K562 (cell line): ENCODE results near the gene AMER3. TPM values are rescaled to one million over a fixed set of nuclear protein-coding genes. Genes with fewer than 3 reads are reported as not detected.

Experiments
- CREB1 ChIP-seq, 2 experiments: sonication (generic) in 1 of 2; formaldehyde crosslinking in 1 of 2; IDR thresholded peaks; 2 replicates each; pipeline versions ENCODE4 v1.6.1 to v1.8.0; 2012 to 2022; ENCODE audit warnings: inconsistent platforms in 1 of 2, mild to moderate bottlenecking in 1 of 2, missing genetic modification reagents in 1 of 2, moderate library complexity in 1 of 2
- ETV1 ChIP-seq: fragments of 450-650 bp; conservative IDR thresholded peaks from 2 replicates; pipeline ENCODE4 v1.6.1; 2016; ENCODE audit warnings: missing genetic modification characterization, control low read depth, low read depth, missing compliant biosample characterization
- FOXP1 ChIP-seq: sonication (generic); formaldehyde crosslinking; IDR thresholded peaks from 2 replicates; pipeline ENCODE4 v1.8.0; 2022; ENCODE audit warnings: mild to moderate bottlenecking, missing genetic modification reagents
- KDM2B ChIP-seq: fragments of 250-450 bp; sonication (Bioruptor Pico); IDR thresholded peaks from 2 replicates; pipeline ENCODE4 v1.8.0; 2021; ENCODE audit warnings: mild to moderate bottlenecking, moderate library complexity
- MGA ChIP-seq: fragments of 450-650 bp; IDR thresholded peaks from 2 replicates; pipeline ENCODE4 v1.6.1; 2016; ENCODE audit warnings: mild to moderate bottlenecking, moderate library complexity
- NR2C2 ChIP-seq, 2 experiments: fragments of 200-800 bp in 1 of 2; sonication (Bioruptor generic) in 1 of 2; sonication (generic) in 1 of 2; formaldehyde crosslinking in 1 of 2; IDR thresholded peaks; 2 replicates each; pipeline versions ENCODE4 v1.6.1 to v1.8.0; 2016 to 2022; ENCODE audit warnings: mild to moderate bottlenecking in 1 of 2, missing compliant biosample characterization in 1 of 2, missing genetic modification characterization in 1 of 2, missing genetic modification reagents in 1 of 2
- POLR2AphosphoS2 ChIP-seq: IDR thresholded peaks from 2 replicates; pipeline ENCODE4 v1.6.1; 2012; ENCODE audit warnings: low read length, improper control_type of control experiment
- ZBTB33 ChIP-seq: sonication (generic); formaldehyde crosslinking; IDR thresholded peaks from 2 replicates; pipeline ENCODE4 v1.8.1; 2023; ENCODE audit warnings: mild to moderate bottlenecking, missing genetic modification reagents
- polyA plus RNA-seq, 8 experiments: library from polyadenylated mRNA; depleted of rRNA in 4 of 8; stranded (reverse) in 5 of 8; unstranded in 3 of 8; fragments of >200 nt; fragmentation: Nextera tagmentation in 2 of 8; fragmentation: Illumina TruSeq in 1 of 8; extraction: Ambion mirVana in 2 of 8; extraction: Trizol in 1 of 8; gene quantifications; 2 replicates each; pipeline versions ENCODE4 v1.2.1 to v1.2.3, GENCODE V29; 2011 to 2014; ENCODE audit warnings: inconsistent platforms in 1 of 8, missing spikeins in 1 of 8
- total RNA-seq, 7 experiments: library from RNA; depleted of rRNA in 6 of 7; stranded (reverse); fragments of >200 nt in 6 of 7; fragmentation: Illumina TruSeq in 2 of 7; extraction: Trizol in 2 of 7; gene quantifications; 2 replicates each; pipeline versions ENCODE4 v1.2.1 to v1.2.3, GENCODE V29; 2011 to 2021; ENCODE audit warnings: low replicate concordance in 1 of 7
- TF ChIP-seq, protein P1 (sequence below), 3 experiments: IDR thresholded peaks in 2 of 3; conservative IDR thresholded peaks in 1 of 3; 2 replicates each; pipeline ENCODE4 v1.5.1; 2011 to 2012; ENCODE audit warnings: low read length in 3 of 3, mild to moderate bottlenecking in 3 of 3, control low read depth in 2 of 3, improper control_type of control experiment in 1 of 3, inconsistent platforms in 1 of 3, low read depth in 1 of 3, mixed read lengths in 1 of 3, moderate library complexity in 1 of 3; ENCODE audit not compliant: insufficient read depth in 2 of 3

The AMER3 gene
- total and polyA plus RNA-seq, 9 of the 15 experiments (the other 6 are each of a cell fraction or from before 2014, with no cell fraction given): not detected

DNA sequence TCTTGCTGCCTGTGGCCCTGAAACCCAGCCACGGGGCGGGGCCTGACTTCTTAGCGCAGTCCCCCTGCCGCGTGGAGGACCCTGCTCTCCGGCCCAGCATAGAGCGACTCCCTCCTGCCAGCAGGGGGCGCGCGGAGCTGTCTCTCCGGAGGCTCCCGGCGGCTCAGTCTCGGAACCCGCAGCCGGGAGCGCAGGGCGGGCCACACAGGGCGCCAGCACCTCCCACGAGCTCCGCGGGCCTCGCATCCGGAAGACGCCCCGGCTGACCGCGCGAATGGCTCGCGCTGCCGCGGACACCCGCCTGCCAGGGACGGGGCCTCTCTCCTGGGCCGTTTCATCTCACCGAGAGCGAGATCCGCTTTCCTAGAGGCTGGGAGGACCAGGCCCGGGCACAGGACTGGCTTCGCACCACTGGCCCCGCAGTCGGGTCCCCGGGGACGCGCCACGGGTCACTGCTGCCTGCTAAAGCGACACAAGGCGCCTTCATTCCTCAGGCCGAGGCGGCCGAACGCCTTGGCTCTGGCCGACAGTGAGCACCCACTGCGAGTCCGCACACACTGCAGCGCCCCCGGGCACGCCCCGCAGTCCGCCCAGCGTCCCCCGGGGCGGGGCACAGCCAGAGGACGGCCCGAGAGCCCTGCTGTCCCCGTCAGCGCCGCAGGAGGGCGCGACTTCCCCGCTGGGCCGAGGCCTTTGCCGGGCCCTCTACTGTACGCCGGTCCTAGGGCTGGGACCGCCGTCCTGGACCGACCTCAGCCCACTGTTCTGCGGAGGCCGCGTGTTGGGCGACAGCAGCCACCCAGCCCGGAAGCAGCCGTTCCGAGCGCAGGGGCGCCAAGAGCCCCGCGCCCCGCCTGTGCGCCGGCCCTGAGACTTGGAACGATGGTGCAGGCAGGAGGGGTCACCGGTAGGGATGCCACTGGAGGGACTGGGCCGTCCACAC, 42.4 kb downstream of the AMER3 start (continued):
- TF ChIP-seq NR2C2 (CRISPR knock-in tag; IDR thresholded peaks at IDR 0.05) (0 out of 2 replicates have a peak, but pooled peaks have one; percentile 42), NR2C2 (tag; IDR thresholded peaks at IDR 0.05) (no peak), MGA (peak; percentile 63), KDM2B (CRISPR knock-in tag) (0 out of 2 replicates have a peak, but pooled peaks have one; percentile 27), POLR2AphosphoS2 (no peak), ZBTB33 (0 out of 2 replicates have a peak, but pooled peaks have one; percentile 50), CREB1 (IDR thresholded peaks at IDR 0.05) (no peak), CREB1 (CRISPR knock-in tag; IDR thresholded peaks at IDR 0.05) (peak; percentile 49; the same call in 1 of the 2 replicates), FOXP1 (CRISPR knock-in tag) (peak; percentile 68; the same call in 1 of the 2 replicates), ETV1 (tag) (peak; percentile 54)
- TF ChIP-seq, protein P1, sequence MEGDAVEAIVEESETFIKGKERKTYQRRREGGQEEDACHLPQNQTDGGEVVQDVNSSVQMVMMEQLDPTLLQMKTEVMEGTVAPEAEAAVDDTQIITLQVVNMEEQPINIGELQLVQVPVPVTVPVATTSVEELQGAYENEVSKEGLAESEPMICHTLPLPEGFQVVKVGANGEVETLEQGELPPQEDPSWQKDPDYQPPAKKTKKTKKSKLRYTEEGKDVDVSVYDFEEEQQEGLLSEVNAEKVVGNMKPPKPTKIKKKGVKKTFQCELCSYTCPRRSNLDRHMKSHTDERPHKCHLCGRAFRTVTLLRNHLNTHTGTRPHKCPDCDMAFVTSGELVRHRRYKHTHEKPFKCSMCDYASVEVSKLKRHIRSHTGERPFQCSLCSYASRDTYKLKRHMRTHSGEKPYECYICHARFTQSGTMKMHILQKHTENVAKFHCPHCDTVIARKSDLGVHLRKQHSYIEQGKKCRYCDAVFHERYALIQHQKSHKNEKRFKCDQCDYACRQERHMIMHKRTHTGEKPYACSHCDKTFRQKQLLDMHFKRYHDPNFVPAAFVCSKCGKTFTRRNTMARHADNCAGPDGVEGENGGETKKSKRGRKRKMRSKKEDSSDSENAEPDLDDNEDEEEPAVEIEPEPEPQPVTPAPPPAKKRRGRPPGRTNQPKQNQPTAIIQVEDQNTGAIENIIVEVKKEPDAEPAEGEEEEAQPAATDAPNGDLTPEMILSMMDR (IDR thresholded peaks at IDR 0.05 in 2 of 3, conservative IDR thresholded peaks at IDR 0.05 in 1 of 3; ENCODE audit: insufficient read depth in 2 of 3, low read depth in 1 of 3, low read length in 3 of 3): peak; percentile 80 to 97 (median 95)
